Right lobe of liver (tissue), 4 donors: Measurements from ENCODE around the gene ZNF597.

ENCODE experiments used
- CTCF ChIP-seq, 4 donors: fragments of 200-600 bp in 3 of 4; fragments of 450-650 bp in 1 of 4; IDR thresholded peaks; one replicate each; pipeline versions ENCODE4 v1.5.1 to v1.8.0; 2016 to 2022; ENCODE audit warnings: antibody characterized with exemption in 4 of 4, mild to moderate bottlenecking in 2 of 4
- POLR2A ChIP-seq: fragments of 450-650 bp; IDR thresholded peaks from one replicate; pipeline ENCODE4 v1.6.1; 2017; ENCODE audit warnings: antibody characterized with exemption, mild to moderate bottlenecking
- donor health status: DM: no; HTN: no; CAD: no.
- donor health status: DM: no; HTN: no; CAD: no.
- donor health status: DM: no; HTN: yes; CAD: no.

GRCh38 chr16:3413730-3414379, 29.4 kb downstream of the ZNF597 start:
- TF ChIP-seq CTCF (IDR thresholded peaks at IDR 0.05): no peak
- no peak for TF ChIP-seq POLR2A
